OCI-LY3 (cell line): ENCODE results near the gene OXNAD1.

ENCODE experiments used
- H2AFZ ChIP-seq: fragments of 200-600, 300-600 bp; shearing (Covaris generic); 2 replicates; pipeline ENCODE4 v1.6.0; 2014; ENCODE audit warnings: antibody characterized with exemption, low read depth, low read length
- H3K27ac ChIP-seq: fragments of 200-600, 300-600 bp; sonication (generic); 2 replicates; pipeline ENCODE4 v1.5.1; 2014; ENCODE audit warnings: mild to moderate bottlenecking, low read length, moderate library complexity, mixed read lengths
- H3K27me3 ChIP-seq: fragments of 200-600, 300-600 bp; sonication (generic); 2 replicates; pipeline ENCODE4 v1.6.1; 2014; ENCODE audit warnings: low read depth, low read length, mixed read lengths
- H3K36me3 ChIP-seq: fragments of 200-600, 300-600 bp; sonication (generic); replicated peaks from 2 replicates; pipeline ENCODE3; 2014; ENCODE audit warnings: low read depth, low read length, mixed read lengths
- H3K4me1 ChIP-seq: fragments of 300-600, 200-600 bp; sonication (generic); 2 replicates; pipeline ENCODE4 v1.6.1; 2014; ENCODE audit warnings: low read length, mixed read lengths
- H3K4me2 ChIP-seq: fragments of 200-600, 300-600 bp; sonication (generic); 2 replicates; pipeline ENCODE4 v1.6.1; 2014; ENCODE audit warnings: low read length, mixed read lengths
- H3K4me3 ChIP-seq: fragments of 300-600, 200-600 bp; sonication (generic); 2 replicates; pipeline ENCODE4 v1.5.1; 2014; ENCODE audit warnings: antibody characterized with exemption, mild to moderate bottlenecking, low read length, moderate library complexity
- H3K79me2 ChIP-seq: fragments of 300-600, 200-600 bp; shearing (Covaris generic); 2 replicates; pipeline ENCODE4 v1.6.1; 2014; ENCODE audit warnings: mild to moderate bottlenecking, low read length, mixed read lengths
- H3K9ac ChIP-seq: fragments of 300-600, 200-600 bp; shearing (Covaris generic); 2 replicates; pipeline ENCODE4 v1.6.0; 2014; ENCODE audit warnings: mild to moderate bottlenecking, low read length, moderate library complexity
- H3K9me3 ChIP-seq: fragments of 200-600, 300-600 bp; shearing (Covaris generic); 2 replicates; pipeline ENCODE4 v1.6.1; 2014; ENCODE audit warnings: low read length, mixed read lengths; ENCODE audit not compliant: insufficient read depth
- H4K20me1 ChIP-seq: fragments of 200-600, 300-600 bp; sonication (generic); 2 replicates; pipeline ENCODE4 v1.6.1; 2016; ENCODE audit warnings: low read length, mixed read lengths; ENCODE audit not compliant: insufficient read depth
- EZH2phosphoT487 ChIP-seq: fragments of 200-600 bp; shearing (Covaris generic); IDR thresholded peaks from 2 replicates; pipeline ENCODE4 v1.6.1; 2018; ENCODE audit warnings: antibody characterized with exemption, mixed run types, low read depth
- TF ChIP-seq, protein P1 (sequence below): fragments of 200-600, 300-600 bp; sonication (generic); IDR thresholded peaks from 2 replicates; pipeline ENCODE4 v1.5.1; 2014; ENCODE audit warnings: antibody characterized with exemption, low read length, low read depth

OXNAD1 gene

DNA sequence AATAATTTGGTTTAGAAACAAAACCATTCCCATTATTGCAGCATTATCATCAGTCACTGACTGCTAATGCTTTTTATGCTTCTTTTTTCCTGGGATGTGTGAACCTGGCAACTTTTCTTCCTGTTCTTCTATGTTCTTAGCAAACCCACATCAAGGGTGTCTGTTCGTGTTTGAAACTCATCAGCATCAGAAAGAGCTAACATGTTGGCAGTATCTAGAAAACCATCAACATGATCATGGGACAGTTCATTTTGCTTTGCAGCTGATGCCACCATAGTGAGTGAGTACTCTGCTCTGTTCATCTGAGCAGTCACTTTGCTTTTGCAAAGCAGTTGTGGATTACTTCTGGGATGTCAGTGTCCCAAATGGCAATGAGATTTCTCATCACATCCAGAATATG, 6.1 kb upstream of the OXNAD1 start:
- H3K4me3 ChIP-seq: no peak overlapping the region
- H3K9ac ChIP-seq: no peak overlapping the region
- no peaks in the 10 kb centered on the region for H4K20me1 ChIP-seq
- H3K36me3 ChIP-seq: peaks cover 16% of the 10 kb centered on the region
- peaks cover 24% of the 10 kb centered on the region for H3K79me2 ChIP-seq
- no peaks in the 10 kb centered on the region for H3K27me3 ChIP-seq
- no peaks in the 10 kb centered on the region for H3K9me3 ChIP-seq
- no peak overlapping the region for H3K4me2 ChIP-seq
- no peak overlapping the region for H2AFZ ChIP-seq
- TF ChIP-seq, protein P1, sequence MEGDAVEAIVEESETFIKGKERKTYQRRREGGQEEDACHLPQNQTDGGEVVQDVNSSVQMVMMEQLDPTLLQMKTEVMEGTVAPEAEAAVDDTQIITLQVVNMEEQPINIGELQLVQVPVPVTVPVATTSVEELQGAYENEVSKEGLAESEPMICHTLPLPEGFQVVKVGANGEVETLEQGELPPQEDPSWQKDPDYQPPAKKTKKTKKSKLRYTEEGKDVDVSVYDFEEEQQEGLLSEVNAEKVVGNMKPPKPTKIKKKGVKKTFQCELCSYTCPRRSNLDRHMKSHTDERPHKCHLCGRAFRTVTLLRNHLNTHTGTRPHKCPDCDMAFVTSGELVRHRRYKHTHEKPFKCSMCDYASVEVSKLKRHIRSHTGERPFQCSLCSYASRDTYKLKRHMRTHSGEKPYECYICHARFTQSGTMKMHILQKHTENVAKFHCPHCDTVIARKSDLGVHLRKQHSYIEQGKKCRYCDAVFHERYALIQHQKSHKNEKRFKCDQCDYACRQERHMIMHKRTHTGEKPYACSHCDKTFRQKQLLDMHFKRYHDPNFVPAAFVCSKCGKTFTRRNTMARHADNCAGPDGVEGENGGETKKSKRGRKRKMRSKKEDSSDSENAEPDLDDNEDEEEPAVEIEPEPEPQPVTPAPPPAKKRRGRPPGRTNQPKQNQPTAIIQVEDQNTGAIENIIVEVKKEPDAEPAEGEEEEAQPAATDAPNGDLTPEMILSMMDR: no peak
- no peak for TF ChIP-seq EZH2phosphoT487
- peak overlapping the region; percentile 86; the same call in 1 of the 2 replicates for H3K27ac ChIP-seq
- peaks cover 59% of the 10 kb centered on the region for H3K4me1 ChIP-seq

GRCh38 chr3:16260046-16260445, 5.0 kb upstream of the OXNAD1 start:
- H3K4me2 ChIP-seq: no peak overlapping the region
- no peak overlapping the region for H3K9ac ChIP-seq
- H3K27me3 ChIP-seq: no peaks in the 10 kb centered on the region
- H3K9me3 ChIP-seq: no peaks in the 10 kb centered on the region
- no peaks in the 10 kb centered on the region for H4K20me1 ChIP-seq
- H2AFZ ChIP-seq: no peak overlapping the region
- H3K4me3 ChIP-seq: no peak overlapping the region
- peaks cover 32% of the 10 kb centered on the region for H3K79me2 ChIP-seq
- peaks cover 16% of the 10 kb centered on the region for H3K36me3 ChIP-seq
- H3K4me1 ChIP-seq: peaks cover 47% of the 10 kb centered on the region
- TF ChIP-seq, protein P1: no peak
- TF ChIP-seq EZH2phosphoT487: no peak
- H3K27ac ChIP-seq: no peak overlapping the region

DNA sequence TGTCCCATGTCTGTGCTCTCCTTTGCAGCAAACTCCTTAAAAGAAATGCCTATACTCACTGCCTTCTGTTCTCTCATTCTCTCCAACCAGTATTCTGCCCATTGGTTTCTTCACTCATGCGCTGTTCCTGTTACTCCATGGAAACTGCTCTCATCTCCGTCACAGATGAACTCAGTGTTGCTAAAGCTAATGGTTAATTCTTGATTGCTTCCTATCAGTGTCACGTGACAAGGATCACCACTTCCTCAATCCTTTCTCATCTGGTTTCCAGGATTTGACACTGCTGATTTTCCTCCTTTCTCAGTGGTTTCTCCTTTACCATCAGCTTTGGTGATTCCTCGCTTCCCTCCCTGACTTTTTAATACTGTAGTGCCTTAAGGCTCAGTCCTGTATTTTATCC, 2.8 kb upstream of the OXNAD1 start:
- TF ChIP-seq EZH2phosphoT487: no peak
- TF ChIP-seq, protein P1: no peak
- H3K79me2 ChIP-seq: peaks cover 54% of the 10 kb centered on the region
- H3K9ac ChIP-seq: no peak overlapping the region
- H4K20me1 ChIP-seq: no peaks in the 10 kb centered on the region
- peaks cover 16% of the 10 kb centered on the region for H3K36me3 ChIP-seq
- no peak overlapping the region for H3K4me2 ChIP-seq
- no peak overlapping the region for H3K4me3 ChIP-seq
- H2AFZ ChIP-seq: no peak overlapping the region
- H3K4me1 ChIP-seq: peaks cover 42% of the 10 kb centered on the region
- no peaks in the 10 kb centered on the region for H3K9me3 ChIP-seq
- H3K27me3 ChIP-seq: no peaks in the 10 kb centered on the region
- no peak overlapping the region for H3K27ac ChIP-seq

DNA sequence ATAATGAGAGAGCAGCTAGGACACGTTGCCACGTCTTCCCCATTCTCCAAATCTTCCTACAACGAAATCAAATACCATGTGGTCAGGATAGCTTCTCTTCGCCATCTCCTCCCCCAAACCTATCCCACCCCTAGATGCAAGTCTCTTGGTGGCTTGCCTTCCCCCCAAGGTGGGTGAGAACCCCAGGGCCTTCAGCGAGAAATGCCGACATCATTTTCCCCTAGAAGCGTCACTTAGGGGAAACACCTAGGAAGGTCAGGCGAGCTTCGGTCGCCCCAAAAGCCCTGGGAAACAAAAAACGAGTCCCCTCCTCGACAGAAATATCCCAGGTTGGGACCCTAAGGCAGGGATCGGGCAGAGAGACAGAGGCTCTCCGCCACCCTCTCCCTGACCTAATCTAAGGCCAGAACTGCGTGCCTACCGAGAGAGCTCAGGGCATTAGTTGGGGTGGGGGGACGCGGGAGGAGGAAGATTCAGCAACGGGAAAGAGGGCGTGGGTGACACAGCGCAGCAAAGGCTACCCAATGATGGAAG, 771 bp upstream of the OXNAD1 start:
- Histone ChIP-seq H3K27ac (peak overlapping the region; percentile 65), H3K4me1 (peaks cover 30% of the 10 kb centered on the region), H3K27me3 (no peaks in the 10 kb centered on the region), H3K4me3 (peak overlapping the region; percentile 85), H2AFZ (peak overlapping the region; percentile 77), H3K9ac (peak overlapping the region; percentile 68), H3K36me3 (peaks cover 11% of the 10 kb centered on the region), H3K4me2 (peak overlapping the region; percentile 89), H3K9me3 (no peaks in the 10 kb centered on the region), H3K79me2 (peaks cover 69% of the 10 kb centered on the region), H4K20me1 (no peaks in the 10 kb centered on the region)
- TF ChIP-seq, protein P1: no peak
- no peak for TF ChIP-seq EZH2phosphoT487
